HUES6 (cell line): ENCODE measurements around the gene VAC14.

ENCODE experiments used
- H3K27ac ChIP-seq: 2 replicates; pipeline ENCODE4 v1.7.0; 2013; ENCODE audit warnings: low read depth, mild to moderate bottlenecking, low read length, inconsistent platforms
- H3K27me3 ChIP-seq: 2 replicates; pipeline ENCODE4 v1.6.1; 2013; ENCODE audit warnings: low read length; ENCODE audit not compliant: control insufficient read depth, insufficient read depth
- H3K36me3 ChIP-seq: 2 replicates; pipeline ENCODE4 v1.6.1; 2013; ENCODE audit warnings: low read length; ENCODE audit not compliant: control insufficient read depth, insufficient read depth
- H3K4me1 ChIP-seq: 2 replicates; pipeline ENCODE4 v1.6.1; 2013; ENCODE audit warnings: low read length; ENCODE audit not compliant: control insufficient read depth, insufficient read depth
- H3K4me3 ChIP-seq: 2 replicates; pipeline ENCODE4 v1.5.1; 2013; ENCODE audit warnings: low read depth, low read length
- H3K9ac ChIP-seq: one replicate; pipeline ENCODE4 v1.6.1; 2013; ENCODE audit warnings: mild to moderate bottlenecking, low read length
- H3K9me3 ChIP-seq: 2 replicates; pipeline ENCODE4 v1.6.1; 2013; ENCODE audit warnings: low read depth, low read length; ENCODE audit not compliant: control insufficient read depth, insufficient read depth

Gene VAC14

GRCh38 chr16:70786020-70786755 is 14.8 kb downstream of the VAC14 start:
- Histone ChIP-seq H3K4me1 (peaks cover 12% of the 10 kb centered on the region; the same call in 1 of the 2 replicates), H3K27me3 (no peaks in the 10 kb centered on the region), H3K9ac (no peak overlapping the region), H3K9me3 (peaks cover 6% of the 10 kb centered on the region; the same call in 1 of the 2 replicates), H3K36me3 (peaks cover 54% of the 10 kb centered on the region), H3K4me3 (no peak overlapping the region), H3K27ac (no peak overlapping the region)

- no peak overlapping the region for H3K27ac ChIP-seq
- H3K9ac ChIP-seq: no peak overlapping the region
- no peak overlapping the region for H3K4me3 ChIP-seq
- peaks cover 6% of the 10 kb centered on the region; the same call in 1 of the 2 replicates for H3K9me3 ChIP-seq
- H3K27me3 ChIP-seq: no peaks in the 10 kb centered on the region
- peaks cover under 1% of the 10 kb centered on the region; the same call in 1 of the 2 replicates for H3K4me1 ChIP-seq
- peaks cover 66% of the 10 kb centered on the region for H3K36me3 ChIP-seq
Observed at GRCh38 chr16:70784692-70785555, 16.0 kb downstream of the VAC14 start.

DNA sequence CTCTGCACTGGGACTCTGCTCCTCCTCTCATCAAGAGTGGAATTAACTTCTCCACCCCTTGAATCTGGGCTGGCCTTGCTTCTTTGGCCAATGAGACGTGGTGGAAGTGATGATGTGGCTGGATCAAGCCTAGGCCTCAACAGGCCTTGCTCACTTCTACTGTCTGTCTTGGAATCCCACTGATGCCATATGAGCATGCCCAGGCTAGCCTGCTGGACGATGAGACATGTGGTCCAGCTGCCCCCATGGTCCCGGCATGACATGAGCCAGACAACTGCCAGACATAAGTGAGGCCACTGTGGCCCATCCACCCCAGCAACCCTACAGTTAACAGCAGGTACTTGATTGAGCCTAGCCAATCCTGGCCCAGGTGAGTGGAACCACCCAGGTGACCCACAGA is 18.7 kb downstream of the VAC14 start:
- no peaks in the 10 kb centered on the region for H3K27me3 ChIP-seq
- no peak overlapping the region for H3K4me3 ChIP-seq
- H3K9ac ChIP-seq: no peak overlapping the region
- H3K4me1 ChIP-seq: no peaks in the 10 kb centered on the region; the same call in 1 of the 2 replicates
- H3K36me3 ChIP-seq: peaks cover 73% of the 10 kb centered on the region
- peaks cover 6% of the 10 kb centered on the region; the same call in 1 of the 2 replicates for H3K9me3 ChIP-seq
- H3K27ac ChIP-seq: no peak overlapping the region

GRCh38 chr16:70781800-70782199 is 19.2 kb downstream of the VAC14 start:
- Histone ChIP-seq H3K9ac (no peak overlapping the region), H3K36me3 (peaks cover 74% of the 10 kb centered on the region), H3K27ac (no peak overlapping the region), H3K4me1 (no peaks in the 10 kb centered on the region; the same call in 1 of the 2 replicates), H3K9me3 (peaks cover 6% of the 10 kb centered on the region; the same call in 1 of the 2 replicates), H3K27me3 (no peaks in the 10 kb centered on the region), H3K4me3 (no peak overlapping the region)

DNA sequence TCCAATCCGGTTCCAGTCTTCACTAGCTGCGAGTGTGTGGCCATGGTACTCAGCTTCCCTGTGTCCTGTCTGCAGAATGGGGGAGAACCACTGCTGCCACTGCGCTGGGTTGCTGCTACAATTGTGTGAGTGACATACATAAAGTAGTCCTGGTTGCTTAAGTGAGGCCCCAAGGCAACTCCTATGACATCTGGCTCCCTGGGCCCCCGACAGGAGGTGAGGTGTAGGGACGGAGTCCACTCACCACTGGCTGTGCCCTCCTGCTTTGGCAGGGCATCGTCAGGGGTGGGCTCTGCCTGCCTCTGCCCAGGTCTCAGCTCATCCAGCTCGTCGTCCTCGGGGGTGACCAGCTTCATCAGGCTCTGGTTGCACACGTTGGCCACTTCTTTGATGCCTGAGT is 20.4 kb downstream of the VAC14 start:
- H3K36me3 ChIP-seq: peaks cover 64% of the 10 kb centered on the region
- no peaks in the 10 kb centered on the region; the same call in 1 of the 2 replicates for H3K4me1 ChIP-seq
- peaks cover 6% of the 10 kb centered on the region; the same call in 1 of the 2 replicates for H3K9me3 ChIP-seq
- no peaks in the 10 kb centered on the region for H3K27me3 ChIP-seq
- H3K9ac ChIP-seq: no peak overlapping the region
- H3K27ac ChIP-seq: no peak overlapping the region
- no peak overlapping the region for H3K4me3 ChIP-seq

DNA sequence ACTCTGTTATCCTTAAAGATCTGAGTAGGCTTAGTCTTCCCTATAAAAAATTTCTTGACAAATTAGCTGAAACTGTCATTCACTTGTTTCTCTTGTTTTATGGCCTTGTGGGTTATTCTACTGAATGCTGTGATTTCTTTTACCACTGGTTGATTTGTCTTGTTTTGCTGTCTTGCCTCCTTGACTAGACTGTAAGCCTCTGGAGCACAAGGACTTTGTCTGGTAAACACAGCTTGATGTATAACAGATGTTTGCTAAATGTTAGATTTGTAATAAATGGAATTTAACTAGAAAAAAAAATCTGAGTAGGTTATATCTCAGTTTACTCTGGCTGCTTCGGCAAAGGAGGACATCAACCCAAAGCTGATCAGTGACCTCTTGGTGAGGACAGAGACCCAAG is 21.6 kb downstream of the VAC14 start:
- Histone ChIP-seq H3K9ac (no peak overlapping the region), H3K27me3 (no peaks in the 10 kb centered on the region), H3K36me3 (peaks cover 52% of the 10 kb centered on the region), H3K9me3 (peaks cover 6% of the 10 kb centered on the region; the same call in 1 of the 2 replicates), H3K27ac (no peak overlapping the region), H3K4me1 (no peaks in the 10 kb centered on the region; the same call in 1 of the 2 replicates), H3K4me3 (no peak overlapping the region)

GRCh38 chr16:70778901-70779309 is 22.1 kb downstream of the VAC14 start:
- Histone ChIP-seq H3K27me3 (no peaks in the 10 kb centered on the region), H3K27ac (no peak overlapping the region), H3K36me3 (peaks cover 52% of the 10 kb centered on the region)

DNA sequence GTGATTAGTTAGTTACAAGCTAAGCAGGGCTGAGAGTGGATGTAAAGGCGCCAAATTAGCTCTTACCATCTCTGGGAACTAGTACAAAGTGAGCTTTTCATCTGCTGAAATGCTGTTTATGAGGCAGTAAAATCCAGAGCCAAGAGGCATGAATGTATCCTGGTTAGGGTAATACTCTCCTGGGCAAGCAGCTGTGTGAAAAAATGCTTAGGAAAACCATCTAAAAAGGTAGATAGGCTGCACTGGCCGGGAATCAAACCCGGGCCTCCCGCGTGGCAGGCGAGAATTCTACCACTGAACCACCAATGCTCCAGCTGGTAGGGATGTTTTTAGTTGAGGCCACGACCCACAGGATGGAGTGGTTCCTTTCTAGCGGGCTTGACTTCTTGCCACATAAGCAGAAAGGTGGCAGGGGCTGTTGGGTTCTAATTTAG is 23.0 kb downstream of the VAC14 start:
- no peaks in the 10 kb centered on the region; the same call in 1 of the 2 replicates for H3K4me1 ChIP-seq
- H3K36me3 ChIP-seq: peaks cover 46% of the 10 kb centered on the region
- H3K27me3 ChIP-seq: no peaks in the 10 kb centered on the region
- no peak overlapping the region for H3K27ac ChIP-seq
- H3K4me3 ChIP-seq: no peak overlapping the region
- no peak overlapping the region for H3K9ac ChIP-seq
- peaks cover 6% of the 10 kb centered on the region; the same call in 1 of the 2 replicates for H3K9me3 ChIP-seq

More at GRCh38 chr16:70778901-70779309, 22.1 kb downstream of the VAC14 start:
- no peak overlapping the region for H3K4me3 ChIP-seq
- H3K9ac ChIP-seq: no peak overlapping the region
- H3K4me1 ChIP-seq: no peaks in the 10 kb centered on the region; the same call in 1 of the 2 replicates
- peaks cover 6% of the 10 kb centered on the region; the same call in 1 of the 2 replicates for H3K9me3 ChIP-seq

GRCh38 chr16:70777496-70777895 is 23.5 kb downstream of the VAC14 start:
- Histone ChIP-seq H3K4me3 (no peak overlapping the region), H3K27me3 (no peaks in the 10 kb centered on the region), H3K36me3 (peaks cover 46% of the 10 kb centered on the region), H3K9me3 (peaks cover 6% of the 10 kb centered on the region; the same call in 1 of the 2 replicates), H3K4me1 (no peaks in the 10 kb centered on the region; the same call in 1 of the 2 replicates), H3K9ac (no peak overlapping the region), H3K27ac (no peak overlapping the region)

DNA sequence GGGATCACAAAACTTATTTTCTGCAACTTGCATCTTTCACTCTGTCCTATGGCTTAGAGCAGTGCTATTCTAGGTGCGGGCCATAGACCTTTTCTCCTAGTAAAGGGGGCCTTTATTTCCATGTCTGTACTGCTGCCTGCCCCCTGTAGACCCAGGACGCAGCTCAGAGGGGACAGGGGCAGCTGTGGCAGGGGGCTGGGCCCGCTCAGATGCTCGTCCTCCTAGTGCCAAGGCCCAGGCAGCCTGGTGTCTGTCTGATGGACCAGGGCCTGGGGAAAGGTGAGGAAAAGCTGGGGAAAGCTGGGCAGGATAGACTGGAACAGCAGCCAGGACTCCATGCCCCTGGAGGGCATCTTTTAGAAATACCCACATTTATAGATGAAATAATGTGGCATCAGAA is 25.6 kb downstream of the VAC14 start:
- Histone ChIP-seq H3K36me3 (peaks cover 35% of the 10 kb centered on the region), H3K4me1 (no peaks in the 10 kb centered on the region; the same call in 1 of the 2 replicates), H3K4me3 (no peak overlapping the region), H3K27me3 (no peaks in the 10 kb centered on the region), H3K27ac (no peak overlapping the region), H3K9me3 (no peaks in the 10 kb centered on the region), H3K9ac (no peak overlapping the region)
